ENCODE measurements around the gene DHX9.

The DHX9 gene

DNA sequence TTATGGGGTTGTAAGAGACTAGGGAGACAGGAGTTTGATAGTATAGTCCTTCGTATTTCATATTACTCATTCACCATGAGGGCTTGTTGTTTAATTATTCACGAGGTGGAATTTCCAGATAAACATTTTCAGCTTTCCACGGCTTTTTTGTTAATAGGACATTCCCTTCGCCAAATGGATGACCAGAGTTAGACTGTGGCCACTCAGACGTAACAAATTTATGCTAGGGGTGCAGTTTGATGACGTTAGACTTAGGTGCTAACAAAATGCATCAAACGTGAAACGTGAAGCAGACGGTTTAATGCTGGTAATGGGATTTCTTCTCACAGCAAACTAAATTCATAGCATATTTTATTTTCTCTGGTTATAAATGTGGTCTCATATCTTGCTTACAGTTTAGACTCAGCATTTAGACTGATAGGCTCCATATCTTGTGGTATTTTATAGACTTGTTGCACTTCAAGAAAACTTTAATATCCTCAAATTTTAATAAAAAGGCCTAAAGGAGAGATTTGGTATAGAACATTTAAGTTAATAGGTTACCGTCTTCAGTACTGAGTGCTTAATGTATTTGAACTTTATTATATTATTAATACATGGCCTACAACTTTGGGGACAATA is 2.3 kb downstream of the DHX9 start:
- DNase-seq (ENCODE audit: low read depth, low spot score), result peak; percentile 67

- no peak for DNase-seq (ENCODE audit: low read depth, low spot score)
Observed at GRCh38 chr1:182842265-182842664, 3.1 kb downstream of the DHX9 start.

DNA sequence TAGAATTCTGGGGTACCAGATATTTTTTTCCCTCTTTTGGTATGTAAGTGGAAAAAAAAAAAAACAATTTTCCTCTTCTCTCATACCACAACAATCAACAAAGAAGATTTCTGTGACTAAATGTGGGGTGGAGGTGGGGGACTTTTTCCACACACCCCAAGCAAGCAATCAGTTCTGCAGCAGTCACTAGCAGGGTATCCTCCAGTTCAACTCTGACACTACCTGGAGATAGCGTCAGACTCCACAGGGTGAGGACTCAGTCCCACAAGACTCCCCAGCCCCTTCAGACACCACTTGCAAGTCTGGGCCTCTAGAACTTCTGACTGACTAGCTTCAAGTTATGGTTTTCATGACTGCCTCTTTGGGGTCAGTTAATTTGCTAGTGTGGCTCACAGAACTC is 6.2 kb downstream of the DHX9 start:
- DNase-seq (ENCODE audit: low read depth, low spot score), result no peak

- DNase-seq (ENCODE audit: low read depth, low spot score), result no peak
Observed at GRCh38 chr1:182845894-182846293, 6.7 kb downstream of the DHX9 start.

GRCh38 chr1:182847105-182847504 is 8.0 kb downstream of the DHX9 start:
- no peak for DNase-seq (ENCODE audit: low read depth, low spot score)

- no peak for DNase-seq (ENCODE audit: low read depth, low spot score)
Observed at GRCh38 chr1:182848736-182849135, 9.6 kb downstream of the DHX9 start.

DNA sequence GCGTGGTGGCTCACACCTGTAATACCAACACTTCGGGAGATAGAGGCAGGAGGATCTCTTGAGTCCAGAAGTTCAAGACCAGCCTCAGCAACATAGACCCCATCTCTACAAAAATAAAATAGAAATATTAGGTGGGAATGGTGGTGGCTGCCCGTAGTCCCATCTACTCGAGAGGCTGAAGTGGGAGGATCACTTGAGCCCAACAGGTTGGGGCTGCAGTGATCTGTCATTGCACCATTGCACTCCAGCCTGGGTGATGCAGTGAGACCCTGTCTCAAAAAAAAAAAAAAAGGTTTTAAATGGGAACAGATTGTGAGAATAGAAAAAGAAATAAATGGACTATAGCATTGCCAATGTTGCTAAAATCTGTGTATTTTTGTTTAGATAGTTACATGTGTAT is 11.2 kb downstream of the DHX9 start:
- DNase-seq (ENCODE audit: low read depth, low spot score), result no peak

DNA sequence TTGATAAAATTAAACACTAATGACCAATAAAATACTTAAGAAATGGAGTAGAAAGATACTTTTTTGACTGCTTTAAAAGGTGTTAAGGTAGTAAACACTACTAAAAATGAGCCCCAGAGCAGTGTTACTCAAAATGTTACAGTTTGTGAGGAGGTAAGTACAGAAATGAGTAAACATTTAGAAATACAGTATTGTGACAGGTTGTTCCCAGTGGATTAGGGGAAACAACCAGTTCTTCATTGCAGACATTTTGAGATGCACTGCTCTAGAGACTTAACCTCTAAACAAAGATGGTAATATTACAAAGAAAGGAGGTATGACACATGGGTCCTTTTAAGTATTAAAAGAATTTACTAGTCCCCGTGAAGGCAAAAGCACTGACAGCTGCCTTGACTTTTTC is 12.7 kb downstream of the DHX9 start:
- no peak for DNase-seq (ENCODE audit: low read depth, low spot score)

- no peak for DNase-seq (ENCODE audit: low read depth, low spot score)
Observed at GRCh38 chr1:182855911-182856310, 16.8 kb downstream of the DHX9 start.

DNA sequence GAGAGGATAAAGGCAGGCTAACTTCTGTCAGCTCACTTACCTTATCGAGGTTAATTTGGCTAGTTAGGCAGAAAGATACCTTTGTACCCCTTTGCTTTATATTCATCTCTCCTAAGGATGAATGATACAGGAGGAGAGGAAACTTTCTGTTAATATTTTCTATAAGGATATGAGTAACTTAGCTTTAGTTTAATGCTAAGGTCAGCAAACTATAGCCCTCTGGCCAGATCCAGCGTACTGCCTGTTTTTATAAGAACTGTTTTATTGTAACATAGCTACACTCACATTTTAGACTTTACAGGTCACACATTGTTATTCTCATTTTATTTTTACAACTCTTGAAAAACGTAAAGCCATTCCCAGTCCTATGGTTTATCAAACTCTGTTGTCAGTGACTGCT is 18.1 kb downstream of the DHX9 start:
- DNase-seq (ENCODE audit: low read depth, low spot score), result no peak

- DNase-seq (ENCODE audit: low read depth, low spot score), result no peak
Observed at GRCh38 chr1:182860658-182861057, 21.5 kb downstream of the DHX9 start.

- DNase-seq (ENCODE audit: low read depth, low spot score), result peak; percentile 9
Observed at GRCh38 chr1:182861994-182862393, 22.8 kb downstream of the DHX9 start.

- DNase-seq (ENCODE audit: low read depth, low spot score), result no peak
Observed at GRCh38 chr1:182862827-182863226, 23.7 kb downstream of the DHX9 start.

- DNase-seq (ENCODE audit: low read depth, low spot score), result no peak
Observed at GRCh38 chr1:182863940-182864339, 24.8 kb downstream of the DHX9 start.

DNA sequence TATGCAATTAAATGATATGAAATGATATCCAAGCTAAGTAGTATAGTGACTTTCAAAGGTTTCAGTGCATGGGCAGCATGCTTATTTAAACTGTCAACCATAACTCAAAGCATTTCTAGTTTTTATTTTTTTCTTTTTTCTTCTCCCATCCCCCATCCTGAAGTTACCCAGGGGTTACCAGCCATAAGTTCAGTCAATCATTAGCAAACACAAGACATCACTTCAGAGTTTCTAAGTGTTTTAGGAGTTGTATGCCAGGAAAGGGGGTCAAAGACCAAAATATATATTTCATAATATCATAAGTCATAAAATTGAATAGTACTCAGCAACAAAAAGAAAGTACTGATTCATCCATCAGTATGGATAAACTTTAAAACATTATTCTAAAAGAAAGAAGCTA is 28.7 kb downstream of the DHX9 start:
- no peak for DNase-seq (ENCODE audit: low read depth, low spot score)

- DNase-seq (ENCODE audit: low read depth, low spot score), result no peak
Observed at GRCh38 chr1:182869241-182869666, 30.1 kb downstream of the DHX9 start.

GRCh38 chr1:182872881-182873280 is 33.7 kb downstream of the DHX9 start:
- no peak for DNase-seq (ENCODE audit: low read depth, low spot score)

DNA sequence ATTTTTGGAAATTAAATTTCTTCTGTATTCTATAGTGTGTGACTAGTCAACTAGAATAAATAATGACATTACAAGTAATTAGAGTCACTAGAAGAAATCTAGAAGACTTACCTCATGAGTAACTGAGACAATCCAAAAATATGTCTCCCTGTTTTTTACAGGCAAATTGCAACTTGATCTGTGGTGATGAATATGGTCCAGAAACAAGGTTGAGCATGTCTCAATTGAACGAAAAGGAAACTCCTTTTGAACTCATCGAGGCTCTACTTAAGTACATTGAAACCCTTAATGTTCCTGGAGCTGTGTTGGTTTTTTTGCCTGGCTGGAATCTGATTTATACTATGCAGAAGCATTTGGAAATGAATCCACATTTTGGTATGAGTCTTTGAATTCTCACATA is 36.7 kb downstream of the DHX9 start:
- no peak for DNase-seq (ENCODE audit: low read depth, low spot score)

- no peak for DNase-seq (ENCODE audit: low read depth, low spot score)
Observed at GRCh38 chr1:182877331-182877730, 38.2 kb downstream of the DHX9 start.

DNA sequence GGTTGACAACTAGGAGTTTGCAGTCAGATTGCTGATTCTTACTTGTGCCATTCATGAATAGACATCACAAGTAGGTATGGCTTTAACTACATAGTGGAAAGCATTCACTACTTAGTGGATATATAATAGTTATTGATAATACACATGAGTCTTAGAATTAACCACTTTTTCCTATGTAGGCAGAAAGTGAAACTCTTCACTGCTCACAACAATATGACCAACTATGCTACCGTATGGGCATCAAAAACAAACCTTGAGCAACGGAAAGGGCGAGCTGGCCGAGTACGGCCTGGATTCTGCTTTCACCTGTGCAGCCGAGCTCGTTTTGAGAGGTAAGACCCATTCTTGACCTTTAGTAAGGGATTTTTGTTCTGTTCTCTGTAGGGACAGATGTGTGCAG is 38.7 kb downstream of the DHX9 start:
- DNase-seq (ENCODE audit: low read depth, low spot score), result no peak

GRCh38 chr1:182884872-182885271 is 45.7 kb downstream of the DHX9 start:
- no peak for DNase-seq (ENCODE audit: low read depth, low spot score)

GRCh38 chr1:182885591-182885990 is 46.4 kb downstream of the DHX9 start:
- DNase-seq (ENCODE audit: low read depth, low spot score), result no peak

- DNase-seq (ENCODE audit: low read depth, low spot score), result no peak
Observed at GRCh38 chr1:182886985-182887384, 47.8 kb downstream of the DHX9 start.

Measured in astrocyte of the hippocampus (primary cell).